Glutamatergic neuron (in vitro differentiated cells): ENCODE results near the gene RPS19BP1. TPM values are rescaled to one million over a fixed set of nuclear protein-coding genes. Genes with fewer than 3 reads are reported as not detected.
"Not testable (repeated sequence)": the region's sequence is repeated elsewhere in the genome, so short reads cannot be mapped to it uniquely, and the experiment has no call there.

Experiments
- DNase-seq: peaks from one replicate; pipeline ENCODE4 v3.0.0; 2022
- H3K27ac Mint-ChIP-seq: one replicate; pipeline ENCODE4 v1.8.0; 2020; ENCODE audit warnings: mild to moderate bottlenecking, mixed read lengths, inconsistent platforms; ENCODE audit not compliant: unreplicated experiment
- H3K27me3 Mint-ChIP-seq: one replicate; pipeline ENCODE4 v1.8.0; 2020; ENCODE audit warnings: mild to moderate bottlenecking, moderate library complexity, mixed read lengths, inconsistent platforms; ENCODE audit not compliant: unreplicated experiment
- H3K36me3 Mint-ChIP-seq: one replicate; pipeline ENCODE4 v1.8.0; 2020; ENCODE audit warnings: mild to moderate bottlenecking, mixed read lengths, inconsistent platforms; ENCODE audit not compliant: unreplicated experiment
- H3K4me1 Mint-ChIP-seq: one replicate; pipeline ENCODE4 v1.8.0; 2020; ENCODE audit warnings: mild to moderate bottlenecking, low read depth, mixed read lengths, inconsistent platforms; ENCODE audit not compliant: unreplicated experiment
- H3K4me3 Mint-ChIP-seq: one replicate; pipeline ENCODE4 v1.8.0; 2020; ENCODE audit warnings: mild to moderate bottlenecking, mixed read lengths, inconsistent platforms; ENCODE audit not compliant: unreplicated experiment
- H3K9me3 Mint-ChIP-seq: one replicate; pipeline ENCODE4 v1.8.0; 2020; ENCODE audit warnings: mild to moderate bottlenecking, moderate library complexity, mixed read lengths, inconsistent platforms; ENCODE audit not compliant: unreplicated experiment
- total RNA-seq: library from RNA; stranded (reverse); fragmentation: NEBNext Ultra II Directional; extraction: Animal tissue kit (Norgen Biotek cat#: 25700); gene quantifications from one replicate; pipeline ENCODE4 v1.2.1, GENCODE V29; 2021; ENCODE audit not compliant: unreplicated experiment
- TF ChIP-seq, protein P1 (sequence below): fragments of 200-600 bp; sonication (generic); IDR thresholded peaks from one replicate; pipeline ENCODE4 v1.5.0; 2021; ENCODE audit not compliant: partially characterized antibody, unreplicated experiment

The RPS19BP1 gene
- total RNA-seq, 1 donor from 2014 or later = 59.6 TPM

GRCh38 chr22:39522567-39523300, 9.8 kb downstream of the RPS19BP1 start:
- TF ChIP-seq, protein P1, sequence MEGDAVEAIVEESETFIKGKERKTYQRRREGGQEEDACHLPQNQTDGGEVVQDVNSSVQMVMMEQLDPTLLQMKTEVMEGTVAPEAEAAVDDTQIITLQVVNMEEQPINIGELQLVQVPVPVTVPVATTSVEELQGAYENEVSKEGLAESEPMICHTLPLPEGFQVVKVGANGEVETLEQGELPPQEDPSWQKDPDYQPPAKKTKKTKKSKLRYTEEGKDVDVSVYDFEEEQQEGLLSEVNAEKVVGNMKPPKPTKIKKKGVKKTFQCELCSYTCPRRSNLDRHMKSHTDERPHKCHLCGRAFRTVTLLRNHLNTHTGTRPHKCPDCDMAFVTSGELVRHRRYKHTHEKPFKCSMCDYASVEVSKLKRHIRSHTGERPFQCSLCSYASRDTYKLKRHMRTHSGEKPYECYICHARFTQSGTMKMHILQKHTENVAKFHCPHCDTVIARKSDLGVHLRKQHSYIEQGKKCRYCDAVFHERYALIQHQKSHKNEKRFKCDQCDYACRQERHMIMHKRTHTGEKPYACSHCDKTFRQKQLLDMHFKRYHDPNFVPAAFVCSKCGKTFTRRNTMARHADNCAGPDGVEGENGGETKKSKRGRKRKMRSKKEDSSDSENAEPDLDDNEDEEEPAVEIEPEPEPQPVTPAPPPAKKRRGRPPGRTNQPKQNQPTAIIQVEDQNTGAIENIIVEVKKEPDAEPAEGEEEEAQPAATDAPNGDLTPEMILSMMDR = no peak
- H3K36me3 Mint-ChIP-seq = peaks cover 9% of the 10 kb centered on the region
- H3K27ac Mint-ChIP-seq = peak overlapping the region; percentile 100
- no peak for DNase-seq
- H3K4me3 Mint-ChIP-seq = peak overlapping the region; percentile 98
- H3K4me1 Mint-ChIP-seq = peaks cover 37% of the 10 kb centered on the region
- H3K27me3 Mint-ChIP-seq = peaks cover 27% of the 10 kb centered on the region
- H3K9me3 Mint-ChIP-seq = peaks cover 18% of the 10 kb centered on the region

GRCh38 chr22:39522091-39522490, 10.5 kb downstream of the RPS19BP1 start:
- Mint-ChIP-seq H3K4me1 (peaks cover 31% of the 10 kb centered on the region), H3K27me3 (peaks cover 27% of the 10 kb centered on the region), H3K27ac (peak overlapping the region; percentile 100)

DNA sequence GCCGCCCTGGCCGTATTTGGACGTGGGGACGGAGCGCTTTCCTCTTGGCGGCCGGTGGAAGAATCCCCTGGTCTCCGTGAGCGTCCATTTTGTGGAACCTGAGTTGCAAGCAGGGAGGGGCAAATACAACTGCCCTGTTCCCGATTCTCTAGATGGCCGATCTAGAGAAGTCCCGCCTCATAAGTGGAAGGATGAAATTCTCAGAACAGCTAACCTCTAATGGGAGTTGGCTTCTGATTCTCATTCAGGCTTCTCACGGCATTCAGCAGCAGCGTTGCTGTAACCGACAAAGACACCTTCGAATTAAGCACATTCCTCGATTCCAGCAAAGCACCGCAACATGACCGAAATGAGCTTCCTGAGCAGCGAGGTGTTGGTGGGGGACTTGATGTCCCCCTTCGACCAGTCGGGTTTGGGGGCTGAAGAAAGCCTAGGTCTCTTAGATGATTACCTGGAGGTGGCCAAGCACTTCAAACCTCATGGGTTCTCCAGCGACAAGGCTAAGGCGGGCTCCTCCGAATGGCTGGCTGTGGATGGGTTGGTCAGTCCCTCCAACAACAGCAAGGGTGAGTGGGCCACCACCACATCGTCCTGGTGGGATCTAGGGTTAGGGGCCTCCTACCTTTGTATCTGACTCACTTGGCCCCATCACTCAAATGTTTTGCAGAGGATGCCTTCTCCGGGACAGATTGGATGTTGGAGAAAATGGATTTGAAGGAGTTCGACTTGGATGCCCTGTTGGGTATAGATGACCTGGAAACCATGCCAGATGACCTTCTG, 11.3 kb downstream of the RPS19BP1 start:
- H3K4me1 Mint-ChIP-seq = peaks cover 29% of the 10 kb centered on the region
- peak overlapping the region; percentile 100 for H3K27ac Mint-ChIP-seq
- peaks cover 26% of the 10 kb centered on the region for H3K27me3 Mint-ChIP-seq
- peaks cover 18% of the 10 kb centered on the region for H3K9me3 Mint-ChIP-seq
- H3K4me3 Mint-ChIP-seq = peak overlapping the region; percentile 98
- DNase-seq, H3K36me3 Mint-ChIP-seq: not testable (repeated sequence)

More at GRCh38 chr22:39522091-39522490, 10.5 kb downstream of the RPS19BP1 start:
- not testable (repeated sequence) for DNase-seq, H3K36me3 Mint-ChIP-seq
- H3K4me3 Mint-ChIP-seq = peak overlapping the region; percentile 98
- peaks cover 18% of the 10 kb centered on the region for H3K9me3 Mint-ChIP-seq

- peaks cover 23% of the 10 kb centered on the region for H3K27me3 Mint-ChIP-seq
- H3K4me1 Mint-ChIP-seq = peaks cover 24% of the 10 kb centered on the region
- DNase-seq = peak; percentile 86
- peak within 1 kb of the TSS; percentile 100 for H3K27ac Mint-ChIP-seq
- peaks cover 13% of the 10 kb centered on the region for H3K36me3 Mint-ChIP-seq
- TF ChIP-seq, protein P1 = no peak
- peak within 1 kb of the TSS; percentile 98 for H3K4me3 Mint-ChIP-seq
- H3K9me3 Mint-ChIP-seq = peaks cover 14% of the 10 kb centered on the region
Observed at GRCh38 chr22:39520226-39521105, 12.1 kb downstream of the RPS19BP1 start, which contains the start of gene ATF4. Gene ATF4 (plus strand): TSS chr22:39520562. CDS start chr22:39521446, 884 bp downstream.

GRCh38 chr22:39519681-39520225, 12.8 kb downstream of the RPS19BP1 start:
- Mint-ChIP-seq H3K27me3 (peaks cover 22% of the 10 kb centered on the region), H3K27ac (peak overlapping the region; percentile 100), H3K4me1 (peaks cover 23% of the 10 kb centered on the region), H3K36me3 (peaks cover 14% of the 10 kb centered on the region), H3K9me3 (peaks cover 14% of the 10 kb centered on the region), H3K4me3 (peak overlapping the region; percentile 98)
- TF ChIP-seq, protein P1 = no peak
- DNase-seq = peak; percentile 93
